ENCODE data around the gene ZC2HC1C. TPM values are rescaled to one million over a fixed set of nuclear protein-coding genes. Genes with fewer than 3 reads are reported as not detected.
A peak's percentile ranks its signal among the peaks of the same experiment; 100 is the strongest.

The ZC2HC1C gene
- total and polyA plus RNA-seq, 2 of the 13 experiments (the other 11 are each of a cell fraction or from before 2014, with no cell fraction given) = 3.3 to 3.5 TPM

- TF ChIP-seq ZNF780A (CRISPR knock-in tag; IDR thresholded peaks at IDR 0.05) (no peak), ARID2 (CRISPR knock-in tag; IDR thresholded peaks at IDR 0.05; ENCODE audit: borderline replicate concordance) (no peak), ESRRA (CRISPR knock-in tag; IDR thresholded peaks at IDR 0.05; ENCODE audit: low read depth) (no peak), CREB3 (CRISPR knock-in tag; IDR thresholded peaks at IDR 0.05) (peak; percentile 81; the same call in 1 of the 2 replicates), MXD1 (CRISPR knock-in tag; IDR thresholded peaks at IDR 0.05) (peak; percentile 77), FLYWCH1 (CRISPR knock-in tag; IDR thresholded peaks at IDR 0.05) (peak; percentile 55; the same call in 1 of the 2 replicates), ZNF552 (CRISPR knock-in tag; IDR thresholded peaks at IDR 0.05; ENCODE audit: borderline replicate concordance) (no peak), TEF (CRISPR knock-in tag; IDR thresholded peaks at IDR 0.05) (peak; percentile 47; the same call in 1 of the 2 replicates), PTBP1 (IDR thresholded peaks at IDR 0.05; ENCODE audit: low read depth, low read length, poor library complexity, severe bottlenecking) (no peak), GATA4 (IDR thresholded peaks at IDR 0.05; ENCODE audit: borderline replicate concordance, low read depth) (no peak), MEIS1 (CRISPR knock-in tag; IDR thresholded peaks at IDR 0.05; ENCODE audit: borderline replicate concordance) (no peak), PAX8 (CRISPR knock-in tag; IDR thresholded peaks at IDR 0.05; ENCODE audit: borderline replicate concordance) (no peak), HBP1 (CRISPR knock-in tag; IDR thresholded peaks at IDR 0.05; ENCODE audit: low read depth) (no peak), MYPOP (CRISPR knock-in tag; IDR thresholded peaks at IDR 0.05) (0 out of 2 replicates have a peak, but pooled peaks have one; percentile 39), ZNF773 (CRISPR knock-in tag; IDR thresholded peaks at IDR 0.05; ENCODE audit: borderline replicate concordance) (0 out of 2 replicates have a peak, but pooled peaks have one; percentile 49), ZNF180 (CRISPR knock-in tag; IDR thresholded peaks at IDR 0.05; ENCODE audit: borderline replicate concordance, low read depth) (no peak), REXO4 (CRISPR knock-in tag; IDR thresholded peaks at IDR 0.05; ENCODE audit: borderline replicate concordance) (no peak), ZNF18 (CRISPR knock-in tag; IDR thresholded peaks at IDR 0.05; ENCODE audit: insufficient replicate concordance) (no peak), ZNF256 (CRISPR knock-in tag; conservative IDR thresholded peaks at IDR 0.05) (no peak), PCBP2 (optimal IDR thresholded peaks at IDR 0.05; ENCODE audit: low read depth, low read length, poor library complexity, severe bottlenecking) (no peak), ZC3H13 (CRISPR knock-in tag; IDR thresholded peaks at IDR 0.05) (peak; percentile 66; the same call in 1 of the 2 replicates), ZNF260 (CRISPR knock-in tag; IDR thresholded peaks at IDR 0.05; ENCODE audit: borderline replicate concordance, low read depth) (no peak)
Measured at GRCh38 chr14:75050852-75051555, 18.4 kb upstream of the ZC2HC1C start, which contains the start of gene MLH3 (continued).
